Osteoblast (primary cell): Measurements from ENCODE around the gene CIC. TPM values are rescaled to one million over a fixed set of nuclear protein-coding genes. Genes with fewer than 3 reads are reported as not detected.
A peak's percentile ranks its signal among the peaks of the same experiment; 100 is the strongest.

Experiments used
- DNase-seq: peaks from one replicate; pipeline ENCODE4 v3.0.0; 2011; ENCODE audit warnings: low spot score, mixed read lengths; ENCODE audit not compliant: insufficient read length; ENCODE audit errors: missing footprints
- H2AFZ ChIP-seq: 2 replicates; pipeline ENCODE4 v1.6.0; 2011; ENCODE audit warnings: mild to moderate bottlenecking, low read length
- H3K27ac ChIP-seq: 2 replicates; pipeline ENCODE4 v1.5.1; 2011; ENCODE audit warnings: mild to moderate bottlenecking, low read depth, low read length, moderate library complexity
- H3K27me3 ChIP-seq: 2 replicates; pipeline ENCODE4 v1.6.0; 2012; ENCODE audit warnings: mild to moderate bottlenecking, control low read depth, inconsistent platforms, low read length, moderate library complexity; ENCODE audit not compliant: insufficient read depth
- H3K36me3 ChIP-seq: 2 replicates; pipeline ENCODE4 v1.5.1; 2011; ENCODE audit warnings: mild to moderate bottlenecking, low read length, control low read depth, moderate library complexity; ENCODE audit not compliant: insufficient read depth
- H3K4me1 ChIP-seq: 2 replicates; pipeline ENCODE4 v1.5.1; 2011; ENCODE audit warnings: mild to moderate bottlenecking, low read length, control low read depth, moderate library complexity; ENCODE audit not compliant: insufficient read depth
- H3K4me2 ChIP-seq: 2 replicates; pipeline ENCODE4 v1.6.0; 2011; ENCODE audit warnings: mild to moderate bottlenecking, low read length; ENCODE audit not compliant: insufficient read depth
- H3K4me3 ChIP-seq: fragments of 200-600 bp; sonication (generic); 3 replicates; pipeline ENCODE4 v1.5.1; 2012; ENCODE audit warnings: mild to moderate bottlenecking, low read length, inconsistent platforms; ENCODE audit not compliant: insufficient read depth
- H3K79me2 ChIP-seq: 2 replicates; pipeline ENCODE4 v1.6.0; 2012; ENCODE audit warnings: mild to moderate bottlenecking, low read length, control low read depth, inconsistent platforms; ENCODE audit not compliant: insufficient read depth
- H3K9me3 ChIP-seq: 2 replicates; pipeline ENCODE4 v1.5.1; 2011; ENCODE audit warnings: low read depth, low read length, control low read depth
- H4K20me1 ChIP-seq: 2 replicates; pipeline ENCODE4 v1.6.0; 2012; ENCODE audit warnings: mild to moderate bottlenecking, low read length, control low read depth; ENCODE audit not compliant: insufficient read depth
- CTCF ChIP-seq: IDR thresholded peaks from 2 replicates; pipeline ENCODE4 v1.5.1; 2011; ENCODE audit warnings: mild to moderate bottlenecking, low read depth, low read length, moderate library complexity; ENCODE audit errors: extremely low read depth
- total RNA-seq: library from RNA; depleted of rRNA; stranded (reverse); fragments of >200 nt; gene quantifications from 2 replicates; pipeline ENCODE4 v1.2.3, GENCODE V29; 2012

CIC gene
- total RNA-seq, 1 donor = 39.1 TPM

GRCh38 chr19:42289556-42290041 is 20.5 kb downstream of the CIC start:
- no peaks in the 10 kb centered on the region for H3K9me3 ChIP-seq
- TF ChIP-seq CTCF = no peak
- no peak for DNase-seq
- no peak overlapping the region for H3K4me3 ChIP-seq
- no peaks in the 10 kb centered on the region for H3K27me3 ChIP-seq
- H3K36me3 ChIP-seq = peaks cover 69% of the 10 kb centered on the region
- no peak overlapping the region for H3K4me2 ChIP-seq
- H2AFZ ChIP-seq = no peak overlapping the region
- H3K79me2 ChIP-seq = peaks cover 29% of the 10 kb centered on the region
- peaks cover 16% of the 10 kb centered on the region for H3K4me1 ChIP-seq
- peaks cover 54% of the 10 kb centered on the region for H4K20me1 ChIP-seq
- H3K27ac ChIP-seq = no peak overlapping the region

- peaks cover 69% of the 10 kb centered on the region for H3K36me3 ChIP-seq
Measured at GRCh38 chr19:42290136-42290522, 21.1 kb downstream of the CIC start.

GRCh38 chr19:42290523-42291434 is 21.7 kb downstream of the CIC start:
- Histone ChIP-seq H3K27me3 (no peaks in the 10 kb centered on the region), H3K36me3 (peaks cover 73% of the 10 kb centered on the region), H3K4me3 (no peak overlapping the region), H3K4me2 (no peak overlapping the region), H3K9me3 (no peaks in the 10 kb centered on the region), H2AFZ (no peak overlapping the region), H3K27ac (no peak overlapping the region), H3K79me2 (peaks cover 18% of the 10 kb centered on the region), H3K4me1 (peaks cover 4% of the 10 kb centered on the region), H4K20me1 (peaks cover 43% of the 10 kb centered on the region)
- TF ChIP-seq CTCF = peak; percentile 54
- peak; percentile 97 for DNase-seq

More at GRCh38 chr19:42290136-42290522, 21.1 kb downstream of the CIC start:
- peaks cover 10% of the 10 kb centered on the region for H3K4me1 ChIP-seq
- no peak overlapping the region for H2AFZ ChIP-seq
- no peak for DNase-seq
- H3K4me3 ChIP-seq = no peak overlapping the region
- H3K27me3 ChIP-seq = no peaks in the 10 kb centered on the region
- peaks cover 49% of the 10 kb centered on the region for H4K20me1 ChIP-seq
- H3K79me2 ChIP-seq = peaks cover 24% of the 10 kb centered on the region
- no peaks in the 10 kb centered on the region for H3K9me3 ChIP-seq
- H3K4me2 ChIP-seq = no peak overlapping the region
- no peak overlapping the region for H3K27ac ChIP-seq
- no peak for TF ChIP-seq CTCF

GRCh38 chr19:42291435-42291810 is 22.4 kb downstream of the CIC start:
- Histone ChIP-seq H3K36me3 (peaks cover 77% of the 10 kb centered on the region), H3K79me2 (peaks cover 11% of the 10 kb centered on the region), H3K4me2 (no peak overlapping the region), H2AFZ (no peak overlapping the region), H3K27me3 (no peaks in the 10 kb centered on the region), H4K20me1 (peaks cover 42% of the 10 kb centered on the region), H3K27ac (no peak overlapping the region), H3K4me3 (no peak overlapping the region), H3K4me1 (no peaks in the 10 kb centered on the region), H3K9me3 (no peaks in the 10 kb centered on the region)
- peak; percentile 88 for DNase-seq
- no peak for TF ChIP-seq CTCF
